ENCODE measurements around the gene FAM186B.

FAM186B gene

DNA sequence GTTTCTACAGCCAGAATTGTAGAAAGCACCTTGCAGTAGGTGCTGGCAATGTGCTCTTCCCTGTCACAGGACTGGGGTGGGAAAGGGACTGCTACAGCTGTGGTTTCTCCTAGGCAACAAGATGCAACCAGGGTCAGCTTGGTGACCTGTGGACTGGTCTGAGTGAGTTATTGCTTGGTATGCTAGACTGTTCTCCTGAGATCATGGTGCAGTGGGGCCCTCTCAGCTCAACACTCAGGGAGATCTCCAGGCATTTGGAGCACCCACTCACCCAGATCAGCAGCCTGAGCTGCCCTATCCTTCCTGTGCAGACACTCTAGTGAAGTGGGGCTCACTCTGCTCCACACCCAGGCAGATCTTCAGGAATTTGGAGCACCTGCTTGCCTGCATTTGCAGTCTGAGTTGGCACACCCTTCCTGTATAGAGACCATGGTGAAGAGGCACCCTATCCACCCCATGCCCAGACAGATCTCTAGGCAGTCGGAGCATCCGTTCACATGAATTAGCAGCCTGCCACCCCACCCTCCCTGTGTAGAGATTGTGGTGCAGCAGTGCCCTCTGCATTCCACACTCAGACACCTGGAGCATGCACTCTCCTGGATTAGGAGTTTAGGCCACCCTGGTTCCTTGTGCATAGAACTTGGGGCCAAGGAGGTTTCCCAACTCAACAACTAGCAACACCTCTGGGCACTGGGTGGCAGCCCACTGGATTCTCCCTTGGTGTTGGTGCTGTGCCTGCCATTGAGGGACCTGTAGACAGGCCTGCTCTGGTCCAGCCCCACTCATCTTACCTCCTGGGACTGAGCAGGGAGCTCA lies 3.8 kb upstream of the FAM186B start:
- DNase-seq: no peak

DNA sequence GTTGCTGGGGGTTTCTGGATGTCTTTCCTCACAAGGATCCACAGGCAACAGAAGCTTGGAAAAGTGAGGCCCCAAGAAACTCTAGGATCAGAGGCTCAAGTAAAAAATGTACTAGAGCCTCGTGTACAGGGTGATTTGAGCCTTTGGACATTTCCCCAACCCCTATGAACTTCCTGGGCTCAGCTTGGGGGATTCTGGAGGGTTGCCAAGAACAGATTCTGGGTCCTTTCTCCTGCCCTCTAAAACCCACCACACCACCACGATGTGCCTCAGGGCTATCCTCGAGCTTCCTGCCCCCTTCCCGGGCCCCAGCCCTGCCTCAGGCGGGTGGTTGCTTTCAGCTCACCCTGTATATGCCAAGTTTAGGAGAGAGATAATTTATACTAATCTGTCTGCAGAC lies 583 bp downstream of the FAM186B start:
- DNase-seq: no peak

DNA sequence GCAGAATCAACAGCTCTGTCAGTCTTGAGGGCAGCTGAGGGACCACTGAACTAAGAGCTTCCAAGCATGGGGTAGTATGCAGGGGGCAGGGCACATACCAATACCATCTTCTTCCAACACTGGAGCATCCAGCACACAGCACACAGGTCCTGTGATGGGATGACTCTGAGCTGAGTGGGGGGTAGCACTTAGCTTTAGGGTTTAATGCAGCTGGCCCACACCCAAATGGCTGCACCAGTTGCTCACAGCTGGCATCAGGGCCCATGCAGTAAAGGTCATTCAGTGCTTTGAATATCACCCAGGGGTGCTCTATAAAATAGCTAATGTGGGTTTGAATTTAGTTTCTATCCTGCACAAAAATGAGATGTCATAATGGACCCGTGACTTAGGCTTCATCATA lies 1.7 kb downstream of the FAM186B start:
- DNase-seq: no peak

DNA sequence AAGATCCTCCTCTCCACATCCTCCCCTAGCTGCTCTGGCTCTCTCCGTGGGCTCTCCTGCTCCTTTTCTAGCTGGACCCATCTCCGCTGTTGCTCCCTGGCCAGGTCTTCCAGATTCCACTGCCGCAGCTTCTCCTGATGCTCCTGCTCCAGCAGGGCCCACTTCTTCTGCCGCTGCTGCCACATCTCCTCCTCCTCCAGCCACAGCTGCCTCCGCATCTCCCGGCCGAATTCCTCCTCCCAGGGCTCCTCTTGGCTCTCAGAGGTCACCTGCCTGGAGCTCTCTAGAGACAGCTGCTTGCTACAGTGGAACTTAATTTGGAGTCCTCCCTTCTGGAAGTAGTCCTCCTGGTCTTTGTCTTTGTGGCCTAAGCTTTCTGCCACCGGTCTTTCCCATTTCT lies 5.5 kb downstream of the FAM186B start:
- no peak for DNase-seq

DNA sequence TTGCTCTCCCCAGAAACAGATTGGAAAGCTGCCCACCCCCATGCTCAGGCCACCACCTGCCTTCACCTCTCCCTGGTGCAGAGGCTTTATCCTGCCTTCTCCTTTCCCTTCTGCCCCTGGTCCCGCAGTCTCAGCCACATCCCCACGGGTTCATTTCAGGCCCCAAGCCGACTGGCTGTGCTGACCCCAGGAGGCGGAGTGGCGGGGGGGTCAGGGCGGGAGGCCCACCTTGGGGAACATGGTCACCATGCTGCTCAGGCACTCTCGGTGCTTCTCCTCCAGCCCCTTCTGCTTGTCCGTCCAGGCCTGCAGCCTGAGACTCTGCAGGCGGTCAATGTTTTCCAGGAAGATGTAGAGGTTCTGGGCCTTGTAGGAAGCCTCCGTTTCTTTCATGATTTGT lies 6.9 kb downstream of the FAM186B start:
- DNase-seq: no peak

DNA sequence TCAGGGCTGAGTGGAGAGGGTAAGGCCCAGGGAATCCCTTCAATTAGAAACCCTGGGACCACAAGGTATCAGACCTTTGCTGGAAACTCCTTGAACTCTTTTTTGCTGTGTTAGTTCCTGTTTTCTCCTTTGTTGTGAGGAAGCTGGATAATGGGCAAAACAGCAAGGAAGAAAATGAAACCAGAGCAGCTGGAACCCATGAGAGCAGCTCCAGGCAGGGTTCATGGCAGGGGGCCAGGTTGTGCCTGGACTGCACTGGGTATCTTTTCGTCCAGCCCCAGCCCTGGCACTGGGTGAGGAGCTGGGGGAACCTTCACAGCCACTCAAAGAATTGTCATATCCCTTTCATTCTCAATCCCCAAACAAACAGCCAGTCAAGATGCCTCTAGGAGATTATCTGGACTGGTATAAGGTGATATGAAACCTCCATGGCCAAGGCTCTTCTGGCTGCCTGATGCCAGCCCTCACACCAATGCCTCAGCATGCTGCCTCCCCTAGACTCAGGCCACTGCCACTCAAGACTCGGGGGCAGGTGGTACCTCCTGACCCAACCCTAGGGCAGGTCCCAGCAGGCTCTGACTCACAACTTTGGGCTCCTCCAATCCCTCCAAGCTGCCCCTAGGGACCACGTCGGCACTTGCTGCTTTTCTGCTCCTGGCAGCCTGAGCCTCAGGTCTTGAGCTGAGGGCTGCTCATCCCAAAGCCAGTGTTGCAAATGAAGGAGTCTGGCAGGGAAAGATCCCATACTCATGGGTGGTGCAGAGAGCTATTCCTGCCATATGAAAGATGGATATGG lies 16.5 kb downstream of the FAM186B start:
- DNase-seq: no peak

DNA sequence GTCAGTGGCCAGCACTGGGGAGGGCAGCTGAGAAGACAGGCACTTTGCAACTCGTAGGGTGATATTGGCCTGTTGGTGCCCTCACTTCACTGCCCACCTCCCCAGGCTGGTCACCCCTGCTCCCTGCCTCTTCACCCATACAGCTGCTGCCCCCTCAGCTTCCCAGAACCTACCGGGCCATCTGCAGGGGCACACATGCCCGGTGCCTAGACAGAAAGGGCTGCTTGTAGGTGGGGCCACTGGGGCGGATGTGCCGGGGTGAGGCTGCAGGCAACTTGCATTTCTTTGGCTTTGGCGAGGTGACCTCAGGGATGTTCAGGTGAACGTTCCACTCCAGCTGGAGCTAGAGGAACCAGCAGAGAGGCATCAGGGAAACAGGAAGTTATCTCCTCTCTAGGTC lies 17.2 kb downstream of the FAM186B start:
- DNase-seq: no peak

DNA sequence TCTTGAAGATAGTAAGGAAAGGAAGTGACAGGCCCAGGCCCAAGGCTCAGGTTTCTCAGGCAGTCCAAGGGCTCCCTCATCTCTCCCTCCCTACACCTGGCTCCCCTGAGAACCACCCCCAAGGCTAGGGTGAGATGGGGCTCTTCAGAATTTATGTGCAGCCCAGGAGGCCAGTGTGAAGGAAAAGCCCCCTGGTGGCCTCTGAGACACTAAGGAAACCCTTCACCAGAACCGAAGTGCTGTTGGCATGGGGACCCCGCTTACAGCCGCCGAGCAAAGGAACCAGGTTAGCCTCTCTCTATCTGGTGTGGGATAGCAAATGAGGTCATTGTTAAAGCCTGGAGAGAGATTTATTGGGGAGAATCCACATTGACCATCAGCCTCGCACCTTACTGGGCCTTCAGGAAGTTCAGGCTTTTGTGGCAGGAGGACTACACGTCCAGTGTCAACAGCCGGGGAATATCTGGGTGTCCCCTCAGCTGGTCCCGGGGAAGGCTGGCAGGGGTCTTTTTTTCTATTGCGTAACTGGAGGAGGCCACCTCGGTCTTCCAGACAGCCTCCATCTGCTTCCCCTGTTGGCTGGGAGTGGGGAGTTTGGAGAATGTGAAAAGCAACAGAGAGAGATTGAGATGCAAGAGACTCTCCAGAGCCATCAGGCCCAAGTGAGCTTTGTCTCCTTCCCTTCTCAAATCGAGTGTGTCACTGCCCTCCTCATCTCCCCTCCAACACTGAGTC lies 18.1 kb downstream of the FAM186B start:
- DNase-seq: no peak

DNA sequence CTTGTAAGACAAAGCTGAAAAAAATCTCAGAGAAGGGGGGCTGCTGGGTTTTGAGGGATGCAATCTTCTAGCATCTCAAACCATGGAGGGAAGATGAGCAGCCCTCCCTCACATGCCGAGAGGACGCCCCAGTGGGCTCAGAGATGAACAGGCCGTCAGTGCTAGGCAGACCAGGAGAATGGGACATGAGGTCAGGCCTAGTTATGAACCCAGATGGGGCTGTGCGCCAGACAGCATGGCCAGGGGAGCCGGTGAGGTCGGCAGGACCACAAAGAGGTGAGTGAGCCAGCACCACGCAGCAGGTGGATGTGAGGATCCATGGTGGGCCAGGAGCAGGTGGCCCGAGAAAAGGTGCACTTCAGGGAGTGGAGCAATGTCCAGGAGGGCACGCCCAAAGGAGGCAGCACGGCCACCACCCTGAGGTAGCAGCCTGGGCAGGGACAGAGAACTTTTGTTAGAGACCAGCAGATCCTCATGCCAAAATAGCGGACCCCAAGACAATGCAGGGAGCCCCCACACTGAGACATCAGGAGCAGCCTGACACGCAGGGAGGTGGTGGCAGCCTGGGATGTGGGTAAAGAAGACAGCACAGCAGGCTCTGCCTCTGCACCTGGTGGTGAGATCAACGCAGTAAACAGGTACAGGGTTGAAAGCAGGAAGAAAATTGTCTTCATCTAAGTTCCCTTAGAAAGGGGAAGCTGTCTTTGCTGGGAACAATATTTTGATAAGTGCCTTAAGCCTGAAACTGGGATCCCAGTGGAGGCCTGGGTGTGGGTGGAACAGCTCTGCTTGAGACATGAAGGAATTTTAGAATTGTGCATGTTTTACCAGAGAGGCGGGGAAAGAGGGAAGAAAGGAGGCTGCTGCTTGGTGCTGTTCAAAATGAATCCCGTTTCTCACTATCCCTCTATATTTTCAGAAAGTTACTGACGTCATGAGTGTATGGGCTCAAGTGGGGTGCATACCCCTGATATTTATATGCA lies 19.7 kb downstream of the FAM186B start:
- no peak for DNase-seq

DNA sequence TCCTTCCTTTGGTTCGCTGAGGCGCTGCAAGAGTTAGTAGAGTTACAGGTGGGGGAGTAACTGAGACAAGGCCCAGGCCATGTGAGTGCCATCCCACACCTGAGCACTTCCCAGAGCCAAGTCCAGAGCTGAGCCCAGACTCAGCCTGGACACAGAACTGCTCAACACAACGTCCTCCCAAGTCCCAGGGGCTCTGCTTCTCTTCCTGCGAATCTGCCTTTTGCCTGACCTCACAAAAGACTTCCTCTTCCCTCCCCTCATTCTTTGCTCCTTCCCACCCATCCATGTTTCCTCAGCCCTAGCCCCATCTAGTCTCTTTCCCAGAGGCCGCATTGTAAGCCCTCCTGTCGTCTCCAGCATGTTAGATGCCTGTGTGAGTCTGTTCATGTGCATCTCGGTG lies 20.8 kb downstream of the FAM186B start:
- no peak for DNase-seq

DNA sequence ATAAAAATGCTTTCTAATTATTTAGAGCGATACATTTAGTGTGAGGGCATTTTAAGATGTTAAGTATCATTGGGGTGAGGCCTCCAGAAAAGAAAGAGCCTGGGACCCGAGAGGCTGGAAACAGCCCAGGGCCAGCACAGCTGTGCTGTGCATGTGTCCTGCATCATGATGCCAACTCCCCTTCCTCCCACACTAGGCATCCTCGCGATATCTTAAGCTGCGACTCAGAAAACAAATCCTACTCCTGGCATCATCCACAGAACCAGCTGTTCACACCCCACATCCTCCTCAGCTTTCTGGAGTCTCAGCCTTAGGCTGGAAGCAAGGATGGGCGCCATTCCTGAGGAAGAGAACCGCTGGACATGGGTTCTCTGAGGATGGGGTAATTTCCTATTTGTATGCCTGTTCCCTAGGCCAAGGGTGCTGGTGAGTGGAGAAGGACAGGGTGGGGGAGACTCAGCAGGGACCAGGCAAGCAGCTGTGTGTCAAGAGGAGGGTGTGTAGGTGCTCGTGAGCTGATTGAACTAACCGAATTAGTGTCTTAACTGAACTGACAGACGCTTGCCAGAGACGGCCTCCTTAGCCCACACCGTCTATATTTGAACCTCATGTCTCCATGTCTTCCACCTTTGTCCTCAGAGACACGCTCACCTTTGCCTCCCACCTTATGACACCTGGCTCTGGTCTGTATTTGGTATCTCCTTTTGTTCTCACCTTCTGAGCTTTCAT lies 21.9 kb downstream of the FAM186B start:
- DNase-seq: no peak

DNA sequence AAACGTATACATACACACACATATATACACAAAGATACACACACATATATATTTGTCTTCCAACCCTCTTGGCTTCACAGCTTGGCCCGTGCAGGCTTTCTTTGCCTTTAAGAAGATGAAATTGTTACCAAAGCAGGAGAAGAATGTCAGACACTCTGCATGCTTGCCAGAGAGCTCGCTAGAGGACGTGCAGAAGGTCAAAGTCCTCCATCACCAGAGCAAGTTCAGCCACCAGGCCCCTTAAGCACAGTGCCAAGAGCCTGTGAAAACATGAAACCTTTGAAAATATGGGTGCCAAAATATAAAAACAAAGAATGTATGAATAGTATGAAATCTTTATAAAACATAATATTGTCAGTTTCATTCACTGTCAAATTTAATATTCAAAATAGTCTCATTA lies 22.6 kb downstream of the FAM186B start:
- no peak for DNase-seq

DNA sequence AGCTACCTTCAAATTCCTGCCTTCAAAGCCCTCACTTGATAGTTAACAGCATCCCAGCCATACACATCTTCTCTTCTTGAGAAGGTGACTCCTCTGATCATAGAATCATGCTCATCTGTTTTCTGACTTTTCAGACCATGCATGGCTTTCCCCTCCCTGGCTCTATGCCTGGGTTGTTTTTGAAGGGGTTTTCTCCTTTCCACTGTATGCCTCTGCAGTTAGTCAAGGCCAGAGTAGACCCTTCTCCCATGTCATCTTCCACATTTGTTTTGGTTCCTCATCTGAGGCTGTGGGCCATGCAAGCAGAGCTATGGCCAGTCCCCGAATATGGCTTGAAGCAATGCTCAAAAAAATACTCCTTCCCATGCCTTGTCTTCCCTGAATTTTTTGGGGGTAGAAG lies 23.2 kb downstream of the FAM186B start:
- no peak for DNase-seq

DNA sequence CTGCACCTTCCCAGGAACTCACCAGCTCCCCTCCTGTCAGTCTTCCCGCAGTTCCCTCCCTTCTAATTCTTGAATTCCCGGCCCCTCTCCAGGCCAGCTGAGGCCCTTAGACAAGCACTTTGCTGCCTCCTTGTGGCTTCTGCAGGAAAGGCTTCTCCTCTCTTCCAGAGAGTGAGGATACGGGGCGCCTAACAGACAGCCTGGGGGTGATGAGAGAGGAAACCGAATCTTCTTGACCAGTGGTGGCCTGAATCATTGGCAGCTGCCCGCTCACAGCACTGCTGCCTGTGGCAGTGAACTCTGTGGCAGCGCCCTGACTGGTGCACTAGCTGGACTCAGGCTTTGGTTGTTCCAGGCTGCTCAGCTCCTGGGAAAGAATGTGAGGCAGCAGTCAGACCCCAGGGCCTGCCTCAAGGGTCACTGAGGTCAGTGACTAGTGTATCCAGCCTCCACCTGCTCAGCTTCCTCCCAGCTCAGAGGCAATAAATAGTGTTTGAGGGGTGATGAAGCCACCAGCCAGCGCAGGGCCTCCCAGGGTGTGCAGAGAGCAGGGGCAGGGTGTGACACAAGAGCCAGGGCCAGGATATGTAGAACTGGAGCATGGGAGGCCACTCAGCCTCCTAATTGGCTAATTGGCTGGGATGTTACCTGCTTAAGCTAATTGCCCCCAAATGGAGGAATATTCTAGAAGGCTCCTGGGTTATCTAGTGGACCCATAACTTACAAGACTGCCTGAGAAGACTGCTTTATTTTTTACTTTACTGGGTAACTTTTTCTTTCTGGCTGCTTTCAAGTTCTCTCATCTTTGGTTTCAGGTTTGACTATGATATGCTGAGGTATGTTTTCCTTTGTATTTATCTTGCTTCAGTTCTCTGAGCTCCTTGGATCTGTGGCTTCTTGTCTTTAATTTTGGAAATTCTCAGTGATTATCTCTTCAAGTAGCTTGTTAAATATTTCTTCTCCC lies 24.6 kb downstream of the FAM186B start:
- peak; percentile 66 for DNase-seq

DNA sequence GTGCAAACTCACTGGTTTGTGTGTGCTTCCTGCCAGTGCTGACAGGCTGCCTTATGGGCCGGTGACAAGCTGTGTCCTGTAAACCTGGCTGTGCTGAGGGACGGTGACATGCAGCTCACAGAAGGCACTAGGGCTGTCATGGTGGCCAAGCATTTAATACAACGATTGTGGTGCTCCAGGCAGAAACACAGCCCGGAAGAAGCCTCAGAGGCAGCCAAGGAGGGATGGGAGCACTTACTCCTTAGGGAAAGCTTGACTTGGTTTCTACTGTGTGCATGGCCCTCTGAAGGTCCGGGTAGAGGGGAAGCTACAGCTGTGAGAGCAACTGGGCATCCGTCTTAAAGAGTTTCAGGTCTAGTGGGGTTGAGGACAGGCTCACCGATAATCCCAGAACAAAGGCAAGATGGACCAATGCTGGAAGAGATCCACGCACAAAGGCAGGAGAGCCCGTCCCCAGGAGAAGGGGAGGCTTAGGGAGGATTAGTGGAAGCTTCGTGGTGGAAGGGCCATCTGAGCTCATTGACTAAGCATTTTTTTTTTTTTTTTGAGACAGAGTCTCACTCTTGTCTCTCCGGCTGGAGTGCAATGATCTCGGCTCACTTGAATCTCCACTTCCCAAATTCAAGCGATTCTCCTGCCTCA lies 26.8 kb downstream of the FAM186B start:
- DNase-seq: no peak

DNA sequence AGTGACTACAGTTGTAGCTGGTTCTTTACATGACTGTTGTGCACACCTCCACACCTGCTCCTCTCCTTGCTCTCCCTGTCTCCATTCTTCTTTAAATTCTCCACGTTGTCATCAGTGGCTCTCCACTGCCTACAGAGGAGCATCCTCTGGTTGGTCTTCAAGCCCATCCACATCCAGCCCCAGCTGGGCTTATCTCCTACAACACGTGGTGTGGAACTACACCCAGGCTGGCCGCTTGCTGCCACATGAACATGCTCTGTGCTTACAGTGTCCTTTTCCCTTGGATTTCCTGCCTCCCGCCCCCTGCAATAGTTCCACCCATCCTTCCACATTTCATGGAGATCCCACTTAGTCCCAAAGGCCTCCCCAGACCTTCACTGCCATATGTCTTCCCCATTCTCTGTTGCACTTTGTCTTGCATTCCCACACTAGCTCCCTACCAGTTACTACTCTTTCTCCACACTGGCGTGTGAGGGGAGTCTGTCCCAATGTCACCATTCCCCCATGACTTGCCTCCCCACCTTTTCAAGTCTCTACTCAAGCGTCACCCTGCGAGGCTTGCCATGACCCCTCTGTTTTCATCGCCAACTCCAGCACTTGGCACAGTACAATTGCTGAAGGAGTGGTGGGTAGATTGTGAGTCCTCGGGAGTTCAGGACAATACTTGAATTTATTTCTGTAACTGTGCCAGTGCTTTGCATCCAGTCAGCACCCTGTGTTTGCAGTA lies 27.7 kb downstream of the FAM186B start:
- DNase-seq: no peak

DNA sequence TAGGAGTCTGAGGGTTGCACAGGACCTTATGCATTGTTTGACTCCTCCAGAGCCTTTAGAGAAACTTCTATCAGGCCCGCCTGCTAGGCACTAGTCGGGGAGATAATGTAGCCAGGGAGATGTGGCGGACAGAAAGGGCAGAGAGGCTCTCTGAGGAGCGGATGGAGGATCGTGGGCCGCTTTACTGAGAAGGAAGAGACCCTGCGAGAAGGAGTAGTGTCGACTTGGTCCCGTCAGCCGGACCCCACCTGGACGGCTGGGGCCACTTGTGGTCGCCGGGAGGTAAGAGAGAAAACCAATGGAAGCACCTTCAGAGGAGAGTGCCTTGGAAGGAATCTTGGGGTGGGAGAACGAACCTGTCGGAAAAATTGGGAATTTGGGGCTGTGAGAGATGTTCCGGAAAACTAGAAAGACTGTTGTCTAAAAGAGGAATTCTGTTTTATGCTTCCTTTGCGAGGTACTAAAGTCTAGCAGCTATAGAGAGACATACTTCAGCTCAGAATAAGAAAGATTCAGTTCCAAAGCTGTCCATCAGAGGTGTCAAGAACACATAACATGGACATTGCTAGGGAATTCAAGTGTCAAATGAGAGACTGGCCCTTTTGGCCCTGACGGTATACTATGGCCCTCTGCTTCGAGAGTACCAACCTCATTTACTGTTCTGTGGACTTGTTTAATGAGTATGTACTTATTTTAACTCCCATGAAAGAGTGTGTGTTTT lies 36.8 kb downstream of the FAM186B start:
- no peak for DNase-seq

DNA sequence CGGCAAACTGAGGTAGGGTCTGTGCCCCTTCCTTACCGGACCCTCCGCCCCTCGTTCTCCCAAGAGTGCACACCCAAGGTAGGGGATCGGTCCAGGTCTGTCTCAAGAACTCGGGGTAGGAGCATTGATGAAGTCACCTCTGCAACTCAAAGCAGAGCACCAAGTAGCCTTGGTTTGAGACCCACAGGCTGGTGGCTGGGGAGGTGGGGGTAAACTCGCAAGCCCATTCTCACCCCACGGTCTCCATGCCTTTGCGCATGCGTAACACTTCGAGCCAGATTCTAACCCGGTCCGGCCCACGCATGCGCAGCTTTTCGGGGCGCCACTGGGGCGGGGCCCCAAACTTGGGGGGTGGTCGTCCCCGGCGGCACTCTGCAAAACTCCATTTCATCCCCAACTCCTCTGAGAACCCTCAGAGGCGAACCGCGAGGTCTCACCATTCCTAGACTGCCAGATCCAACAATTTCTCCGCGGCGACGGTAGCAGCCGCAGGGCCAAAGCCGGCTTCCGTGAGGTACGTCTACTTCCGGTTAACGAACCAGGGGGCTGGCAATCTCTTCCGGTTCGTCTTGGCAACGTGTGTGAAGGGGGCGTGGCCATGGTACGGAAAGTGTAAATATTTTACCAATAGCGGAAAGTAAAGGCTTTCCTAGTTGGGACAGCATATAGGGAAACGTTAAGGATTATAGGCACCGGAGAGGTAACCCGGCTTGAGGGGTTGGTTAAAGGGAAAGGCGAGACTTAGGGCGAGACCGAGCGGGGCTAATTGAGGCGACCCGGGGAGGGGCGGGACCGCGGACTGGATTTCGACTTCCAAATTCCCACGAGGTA lies 37.6 kb downstream of the FAM186B start, which contains the start of gene MCRS1:
Gene MCRS1 (minus strand): TSS at position 532 of the 831 bp plus-strand sequence. CDS start 1,411 bp downstream, outside the sequence.
- peak; percentile 92 for DNase-seq

Data from activated CD4-positive, alpha-beta T cell treated with anti-CD3 and anti-CD28 coated beads, Interleukin-2, amount 50 U/mL, for 16 hours (primary cell).